ENCODE results near the gene ZSCAN26.
A peak's percentile ranks its signal among the peaks of the same experiment; 100 is the strongest.

The ZSCAN26 gene

DNA sequence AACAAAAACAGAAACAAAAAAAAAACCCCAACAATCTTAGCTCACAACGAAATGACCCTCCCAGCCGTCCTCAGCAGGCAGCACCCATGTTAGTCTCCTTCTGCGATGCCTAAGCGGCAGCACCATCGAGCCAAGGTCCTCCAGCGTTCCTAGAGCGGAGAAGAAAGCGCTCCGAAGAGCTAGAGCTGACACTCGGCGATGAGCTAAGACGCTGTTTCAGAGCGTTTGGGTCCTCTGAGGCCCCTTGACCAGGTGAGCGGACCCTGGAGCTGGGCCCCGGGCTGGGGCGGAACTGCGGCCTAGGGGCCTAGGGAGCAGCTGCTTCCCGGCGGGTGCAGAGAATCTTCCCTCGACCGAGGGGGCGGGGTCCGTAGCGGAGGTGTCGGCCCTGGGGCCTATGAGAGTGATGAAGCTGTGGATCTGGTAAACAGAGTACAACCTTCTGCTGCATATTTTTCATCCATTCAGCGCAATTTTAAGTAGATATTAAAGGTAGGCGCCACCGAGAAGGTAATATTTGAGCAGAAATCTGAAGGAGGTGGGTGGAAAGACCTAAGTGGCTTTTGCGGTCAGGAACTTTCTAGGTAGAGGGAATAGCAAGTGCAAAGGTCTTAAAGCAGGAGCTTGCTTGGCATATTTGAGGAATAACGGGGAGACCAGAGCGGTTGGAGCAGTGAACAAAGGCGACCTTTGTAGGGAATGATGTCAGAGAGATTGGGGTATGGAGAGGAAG lies at the start of gene ZSCAN26:
TSS of gene ZSCAN26 (plus strand) at position 182 of the 733 bp plus-strand sequence. CDS start 4,777 bp downstream, outside the sequence.
- DNase-seq: peak; percentile 86 to 91

DNA sequence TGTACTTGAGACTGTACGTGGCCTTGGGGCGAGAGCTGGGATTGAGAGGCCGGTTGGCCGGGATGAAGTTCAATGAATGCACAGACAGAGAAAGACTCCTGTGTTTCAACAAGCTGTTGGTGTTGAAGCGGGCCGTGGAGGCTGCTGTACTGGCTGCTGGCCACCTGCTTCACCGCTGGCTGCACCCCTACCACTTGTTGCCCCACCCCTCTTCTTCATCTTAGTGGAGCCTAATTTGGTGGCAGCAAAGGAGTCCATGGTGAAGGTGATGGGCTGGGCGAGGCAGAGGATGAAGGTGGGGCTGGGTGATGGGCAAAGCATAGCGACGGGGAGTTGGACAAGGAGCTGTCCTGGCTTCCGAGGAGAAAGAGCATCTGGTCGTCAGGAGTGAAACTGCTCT lies 49.1 kb upstream of the ZSCAN26 start:
- DNase-seq: no peak

DNA sequence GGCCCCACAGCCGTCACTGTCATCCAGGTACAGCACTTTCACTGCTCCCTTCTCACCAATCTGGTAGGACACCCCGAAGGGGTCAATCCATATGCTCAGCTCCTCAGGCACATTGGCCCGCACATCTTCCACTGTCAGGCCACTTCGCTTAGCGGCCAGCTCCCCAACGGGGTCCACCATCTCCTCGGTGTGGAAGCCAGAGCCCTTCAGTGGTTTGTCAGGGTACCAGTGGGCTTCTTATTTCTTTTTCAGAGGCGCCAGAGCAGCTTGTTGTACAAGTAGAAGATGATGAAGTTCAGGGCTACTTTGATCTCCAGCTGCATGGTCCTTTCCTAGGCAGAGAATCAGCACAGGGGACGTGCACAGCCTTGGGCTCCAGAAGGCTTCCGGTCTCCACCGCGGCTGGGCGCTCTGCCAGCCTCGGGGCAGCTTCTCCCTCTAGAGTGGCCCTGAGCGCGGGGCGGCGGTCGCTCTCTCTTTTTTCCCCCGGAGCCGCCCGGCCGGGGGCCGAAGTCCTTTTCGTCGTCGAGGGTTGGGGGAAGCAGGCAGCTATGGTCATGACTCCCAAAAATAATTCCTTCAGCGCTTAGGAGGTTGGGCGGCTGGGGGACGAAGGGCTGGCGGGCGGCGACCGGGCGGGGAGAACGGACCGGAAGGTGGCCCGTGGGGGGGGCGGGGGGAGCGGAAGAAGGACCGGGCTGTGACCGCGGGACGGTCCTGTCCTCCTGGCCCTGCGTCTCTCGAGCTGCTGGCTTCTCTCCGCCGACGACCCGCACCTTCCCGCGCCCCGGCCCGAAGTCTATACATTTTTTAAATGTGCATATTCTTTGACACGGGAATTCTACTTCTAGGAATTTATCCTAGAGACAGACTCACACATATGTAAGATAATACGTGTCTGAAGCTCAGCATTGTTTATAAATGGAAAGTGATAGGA lies 48.4 kb upstream of the ZSCAN26 start:
- DNase-seq: peak; percentile 68 to 74

DNA sequence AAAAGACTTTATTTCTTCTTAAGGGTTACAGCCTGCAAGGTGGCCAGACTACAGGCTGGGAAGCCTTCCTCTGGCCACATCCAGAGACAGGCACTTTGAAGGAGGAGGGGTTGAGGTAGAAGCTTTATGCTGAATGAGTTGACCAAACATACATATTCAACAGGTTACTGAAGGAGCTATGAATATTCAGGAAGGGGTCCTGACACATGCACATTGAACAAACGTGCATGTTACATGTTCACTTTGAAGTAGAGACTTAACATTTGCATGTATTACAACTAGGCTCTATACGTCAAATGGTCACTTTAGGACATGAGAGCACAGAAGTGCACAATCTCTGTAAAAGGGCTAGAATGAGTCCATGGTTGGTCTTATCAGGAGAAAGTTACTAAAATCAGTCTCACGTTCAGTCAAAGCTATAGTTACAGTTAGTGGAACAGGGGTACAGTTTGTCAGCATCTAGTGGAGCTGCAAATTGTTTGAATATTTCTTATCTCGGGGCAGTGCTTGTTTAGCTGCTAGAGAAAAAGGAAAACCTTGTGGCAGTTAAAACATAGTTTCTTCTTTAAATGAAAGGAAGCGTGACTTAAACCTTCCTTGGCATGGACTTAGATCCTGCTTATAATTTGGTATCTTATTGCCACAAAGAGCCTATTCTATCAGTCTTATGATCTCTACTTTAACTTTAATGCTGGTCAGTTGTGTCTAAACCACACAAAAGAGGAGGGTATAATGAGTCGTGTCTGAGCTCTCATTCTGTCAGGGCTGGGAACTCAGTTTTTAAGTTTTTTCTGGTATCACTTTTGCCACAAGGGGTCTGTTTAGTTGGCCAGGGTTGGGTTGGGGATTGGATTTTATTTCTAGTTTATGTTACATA lies 46.4 kb upstream of the ZSCAN26 start:
- DNase-seq: peak in 1 of 2 experiments; percentile 24

DNA sequence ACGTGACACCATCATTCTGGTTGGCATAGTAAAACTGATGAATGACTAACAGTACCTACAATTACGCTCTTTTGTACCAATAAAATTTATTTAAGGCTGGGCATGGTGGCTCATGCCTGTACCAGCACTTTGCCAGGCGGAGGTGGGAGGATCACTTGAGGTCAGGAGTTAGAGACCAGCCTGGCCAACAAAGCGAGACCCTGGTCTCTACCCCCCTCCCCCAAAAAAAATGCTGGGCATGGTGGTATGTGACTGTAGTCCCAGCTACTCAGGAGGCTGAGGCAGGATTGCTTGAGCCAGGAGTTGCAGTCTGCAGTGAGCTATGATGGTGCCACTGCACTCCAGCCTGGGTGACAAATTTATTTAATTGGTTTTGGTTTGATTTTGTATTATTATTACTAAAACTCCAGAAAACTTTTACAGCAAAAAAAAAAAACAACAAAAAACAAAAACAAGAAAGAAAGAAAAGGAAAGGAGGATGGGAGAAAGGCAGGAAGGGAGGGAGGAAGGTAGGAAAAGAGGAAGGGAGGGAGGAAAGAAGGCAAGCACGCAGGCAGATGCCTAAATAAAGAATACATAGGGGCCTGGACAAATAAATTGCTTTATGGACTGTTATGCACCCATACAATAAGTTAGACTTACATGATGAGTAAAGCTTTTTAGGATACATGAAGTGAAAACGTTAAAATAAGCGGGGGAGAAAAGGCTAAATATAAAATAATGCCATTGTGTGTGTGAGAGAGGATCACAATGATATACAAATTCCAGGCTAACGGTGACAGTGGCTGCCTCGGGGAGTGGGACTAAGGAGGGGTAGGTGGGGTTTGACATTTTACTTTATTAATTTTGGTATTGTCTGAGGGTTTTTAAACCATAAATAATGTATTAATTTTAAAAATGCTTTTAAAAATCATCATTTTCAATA lies 42.5 kb upstream of the ZSCAN26 start:
- DNase-seq: peak in 1 of 2 experiments; percentile 15

DNA sequence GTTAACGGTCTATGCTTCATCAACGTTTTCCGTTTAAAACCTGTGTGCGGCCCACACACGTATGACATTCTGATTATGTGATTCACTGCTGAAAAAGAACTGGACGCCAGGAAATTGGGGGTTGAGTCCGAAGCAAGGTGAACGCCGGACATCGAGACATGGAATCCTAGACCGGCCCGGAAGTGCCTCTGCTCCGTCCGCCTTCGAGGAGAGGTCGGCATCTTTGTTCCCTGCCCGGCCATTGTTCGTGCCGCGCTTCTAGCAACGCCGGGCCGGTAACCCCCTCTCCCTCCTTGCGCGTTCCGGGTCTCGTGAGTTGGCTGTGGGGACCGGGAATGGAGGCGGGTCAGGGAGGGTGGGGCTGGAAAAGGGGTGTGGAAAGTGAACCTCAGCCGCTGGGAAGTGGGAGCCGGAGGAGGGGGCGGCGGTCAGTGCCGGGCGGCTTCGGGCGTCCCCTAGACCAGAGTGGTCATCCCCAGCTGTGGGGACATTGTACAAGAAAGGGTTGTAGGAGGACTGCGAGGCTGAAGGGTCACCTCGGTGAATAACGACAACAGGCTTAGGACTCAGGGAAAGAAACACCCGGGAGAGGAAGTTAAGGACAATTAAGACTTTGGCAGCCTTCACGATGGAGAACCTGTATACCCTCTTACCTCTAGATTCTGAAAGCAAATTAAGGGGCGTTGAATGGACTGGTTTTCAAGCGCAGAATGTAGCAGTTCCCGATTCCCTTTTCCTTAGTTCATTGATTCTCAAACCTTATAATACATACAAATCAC lies 41.7 kb upstream of the ZSCAN26 start, which contains the start of gene ZSCAN9:
TSS of gene ZSCAN9 (plus strand) at position 220 of the 779 bp plus-strand sequence. CDS start 1,810 bp downstream, outside the sequence.
- peak; percentile 67 to 79 for DNase-seq

DNA sequence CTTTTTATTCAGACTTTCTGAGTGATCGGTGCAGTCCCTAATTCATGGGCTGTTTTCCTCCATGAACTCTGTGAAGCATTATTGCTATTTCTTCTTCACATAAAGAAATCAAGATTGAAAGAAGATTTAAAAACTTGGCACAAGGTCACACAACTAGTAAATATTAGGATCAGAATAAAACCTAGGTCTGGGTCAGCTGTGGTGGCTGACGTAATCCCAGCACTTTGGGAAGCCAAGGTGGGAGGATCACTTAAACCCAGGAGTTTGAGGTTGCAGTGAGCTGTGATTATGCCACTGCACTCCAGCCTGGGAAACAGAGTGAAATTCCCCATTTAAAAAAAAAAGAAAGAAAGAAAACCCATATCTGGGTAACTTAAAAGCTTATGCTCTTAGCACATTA lies 40.5 kb upstream of the ZSCAN26 start:
- DNase-seq: no peak

DNA sequence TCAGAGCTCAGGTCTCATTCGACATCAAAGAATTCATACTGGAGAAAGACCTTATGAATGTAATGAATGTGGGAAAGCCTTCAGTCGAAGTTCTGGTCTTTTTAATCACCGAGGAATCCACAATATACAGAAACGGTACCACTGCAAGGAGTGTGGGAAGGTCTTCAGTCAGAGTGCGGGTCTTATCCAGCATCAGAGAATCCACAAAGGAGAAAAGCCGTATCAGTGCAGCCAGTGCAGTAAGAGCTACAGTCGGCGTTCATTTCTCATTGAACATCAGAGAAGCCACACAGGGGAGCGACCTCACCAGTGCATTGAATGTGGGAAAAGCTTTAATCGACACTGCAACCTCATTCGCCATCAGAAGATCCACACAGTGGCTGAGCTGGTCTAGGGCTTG lies 34.2 kb upstream of the ZSCAN26 start:
- DNase-seq: no peak

DNA sequence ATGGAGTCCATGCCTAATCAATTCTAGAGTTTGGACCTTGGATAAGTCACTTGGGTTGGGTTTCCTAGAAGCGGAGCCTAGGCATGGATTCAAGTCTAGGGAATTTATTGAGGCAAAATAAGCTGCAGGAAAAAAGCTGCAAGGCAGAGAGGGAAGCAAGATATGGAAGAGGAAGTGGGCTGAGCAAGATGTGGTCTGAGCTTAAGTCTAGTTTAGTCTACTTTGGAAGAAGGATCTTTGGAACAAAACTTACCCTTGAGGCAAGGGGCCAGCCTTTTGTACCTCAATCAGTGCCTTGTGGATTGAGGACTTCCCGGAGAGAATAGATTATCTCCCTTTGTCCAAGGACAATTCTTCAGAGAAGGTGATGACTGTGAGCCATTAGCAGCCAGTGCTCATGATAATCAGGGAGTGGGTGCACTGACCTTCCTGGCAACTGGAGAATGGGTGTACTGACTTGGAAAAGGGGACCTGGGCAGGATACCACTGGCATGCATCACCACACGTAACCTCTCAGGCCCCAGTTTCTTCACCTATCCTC lies 31.0 kb upstream of the ZSCAN26 start:
- DNase-seq: peak; percentile 52 to 53

DNA sequence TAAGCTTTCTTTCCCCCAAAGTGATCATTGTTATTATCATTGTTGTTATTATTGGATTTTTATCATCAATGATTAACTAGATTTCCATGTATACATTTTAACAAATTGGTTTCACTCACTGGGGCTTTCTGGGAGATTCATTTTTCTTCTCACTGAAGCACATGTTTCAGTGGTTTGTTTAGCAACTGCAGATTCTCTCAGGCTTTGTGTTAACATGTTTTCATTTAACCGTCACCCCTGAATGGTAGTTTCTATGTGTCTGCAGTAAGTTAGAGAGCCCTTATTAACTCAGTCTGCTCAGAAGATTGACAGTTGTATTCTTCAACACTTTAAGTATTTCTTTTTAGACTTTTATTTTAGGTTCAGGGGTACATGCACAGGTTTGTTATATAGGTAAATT lies 27.3 kb upstream of the ZSCAN26 start:
- no peak for DNase-seq

DNA sequence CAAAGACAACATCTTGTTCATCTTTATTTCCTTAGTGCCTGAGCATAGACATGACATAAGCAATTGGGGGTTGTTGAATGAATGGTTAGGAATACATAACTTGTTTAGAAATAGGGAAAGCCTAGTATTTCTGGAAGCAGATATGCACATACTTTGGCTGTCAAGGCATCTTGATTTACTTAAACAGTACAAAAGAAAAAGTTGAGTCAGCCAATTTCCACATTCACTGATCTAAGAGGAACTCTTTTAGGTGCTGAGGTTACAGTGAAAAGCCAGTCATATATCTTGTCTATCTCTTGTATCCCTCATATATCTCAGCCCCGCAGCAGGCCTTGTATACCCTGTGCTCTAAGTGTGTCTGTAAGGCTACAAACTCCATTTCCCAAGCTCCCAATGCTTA lies 26.5 kb upstream of the ZSCAN26 start:
- DNase-seq: no peak

DNA sequence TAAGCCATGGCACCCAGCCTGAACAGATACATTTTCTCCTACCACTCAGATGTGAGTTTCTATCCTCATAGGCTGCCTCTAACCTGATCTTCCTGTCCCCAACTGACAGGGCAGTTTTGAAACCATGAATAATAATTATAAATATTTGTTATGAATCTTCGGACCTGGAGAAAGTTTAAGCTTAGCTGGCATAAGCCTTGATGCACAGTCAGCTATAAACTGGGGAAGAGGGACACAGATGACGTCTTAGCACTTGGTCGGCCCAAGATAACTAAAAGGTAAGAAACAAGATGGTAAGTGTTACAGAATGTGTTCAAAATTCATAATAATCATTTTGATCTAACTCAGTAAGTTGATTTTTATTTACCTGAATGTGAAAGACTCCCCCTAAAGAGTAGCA lies 23.0 kb upstream of the ZSCAN26 start:
- DNase-seq: no peak

DNA sequence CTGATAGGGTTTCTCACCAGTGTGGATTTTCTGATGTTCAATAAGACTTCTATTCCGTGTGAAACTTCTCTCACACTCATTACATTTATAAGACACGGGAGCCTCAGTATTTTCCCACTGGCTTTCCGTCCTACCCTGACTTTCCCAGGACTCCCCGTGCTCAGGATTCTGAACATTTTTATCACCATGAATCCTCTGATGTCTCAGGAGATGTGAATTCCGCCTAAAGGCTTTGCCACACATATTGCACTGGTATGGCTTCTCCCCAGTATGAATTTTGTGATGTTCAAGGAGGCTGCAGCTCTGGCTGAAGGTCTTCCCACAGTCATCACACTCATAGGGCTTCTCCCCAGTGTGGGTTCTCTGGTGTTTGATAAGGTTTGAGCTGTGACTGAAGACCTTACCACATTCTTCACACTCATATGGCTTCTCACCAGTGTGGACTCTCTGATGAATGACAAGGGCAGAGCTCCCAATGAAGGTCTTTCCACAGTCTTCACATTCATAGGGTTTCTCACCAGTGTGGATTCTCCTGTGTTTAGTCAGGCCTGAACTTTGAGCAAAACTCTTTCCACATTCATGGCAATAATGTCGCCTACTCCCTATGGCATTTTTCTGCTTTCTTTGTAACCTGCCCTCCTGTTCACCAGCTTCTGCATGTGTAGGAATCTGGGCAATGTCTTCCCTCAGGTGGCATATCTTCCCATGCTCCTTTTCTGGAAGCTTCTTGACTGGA lies 21.6 kb upstream of the ZSCAN26 start:
- no peak for DNase-seq

DNA sequence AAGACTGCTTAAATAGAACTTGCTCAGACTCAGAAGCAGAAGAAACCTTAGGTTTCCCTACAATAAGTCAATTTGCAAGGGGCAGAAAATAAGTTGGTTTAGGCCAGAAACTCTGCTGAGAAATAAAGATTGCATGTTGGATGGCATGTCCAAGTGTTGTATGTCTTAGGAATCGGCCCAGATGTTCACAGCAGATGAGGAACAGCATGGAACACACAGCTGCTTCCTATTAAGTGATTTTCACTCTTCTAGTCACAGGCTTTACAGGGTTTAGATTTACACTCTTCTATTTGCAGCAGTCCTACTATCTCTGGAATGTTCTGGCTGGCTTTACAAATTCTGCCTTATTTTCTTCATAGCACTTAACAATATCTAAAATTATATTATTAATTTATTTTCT lies 18.0 kb upstream of the ZSCAN26 start:
- DNase-seq: no peak

DNA sequence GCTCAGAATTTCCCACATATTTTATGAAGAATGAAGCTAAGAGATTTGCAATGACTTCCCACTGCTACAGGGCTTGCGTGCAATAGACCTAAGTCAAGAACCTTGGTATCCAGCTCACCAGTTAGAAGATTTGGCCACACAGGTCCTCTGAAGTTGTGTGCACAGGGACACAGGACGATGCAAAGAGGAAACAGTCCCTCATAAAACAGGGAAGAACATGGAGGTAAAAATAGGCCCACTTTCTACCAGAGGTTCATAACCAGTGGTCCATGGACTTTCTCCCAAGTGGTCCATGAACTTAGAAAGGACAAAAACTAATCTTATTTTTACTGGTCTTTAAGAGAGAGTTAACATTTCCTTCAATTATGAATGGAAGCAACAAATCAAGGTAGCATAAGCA lies 16.2 kb upstream of the ZSCAN26 start:
- DNase-seq: no peak

DNA sequence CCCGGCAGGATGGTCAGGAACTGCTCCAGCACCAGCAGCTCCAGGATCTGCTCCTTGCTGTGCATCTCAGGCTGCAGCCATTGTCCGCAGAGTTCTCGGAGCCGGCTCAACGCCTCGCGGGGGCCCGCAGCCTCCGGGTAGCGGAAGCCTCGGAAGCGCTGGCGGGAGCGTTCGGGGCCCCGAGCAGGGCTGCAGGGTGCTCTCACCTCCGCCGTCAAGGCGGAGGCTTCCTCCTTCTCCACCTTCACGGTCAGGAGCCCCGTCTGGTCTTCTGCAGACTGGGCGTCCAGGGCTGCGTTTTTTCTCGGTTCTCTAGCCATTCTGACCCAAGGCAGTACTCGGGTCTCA lies 15.3 kb upstream of the ZSCAN26 start:
- DNase-seq: no peak

DNA sequence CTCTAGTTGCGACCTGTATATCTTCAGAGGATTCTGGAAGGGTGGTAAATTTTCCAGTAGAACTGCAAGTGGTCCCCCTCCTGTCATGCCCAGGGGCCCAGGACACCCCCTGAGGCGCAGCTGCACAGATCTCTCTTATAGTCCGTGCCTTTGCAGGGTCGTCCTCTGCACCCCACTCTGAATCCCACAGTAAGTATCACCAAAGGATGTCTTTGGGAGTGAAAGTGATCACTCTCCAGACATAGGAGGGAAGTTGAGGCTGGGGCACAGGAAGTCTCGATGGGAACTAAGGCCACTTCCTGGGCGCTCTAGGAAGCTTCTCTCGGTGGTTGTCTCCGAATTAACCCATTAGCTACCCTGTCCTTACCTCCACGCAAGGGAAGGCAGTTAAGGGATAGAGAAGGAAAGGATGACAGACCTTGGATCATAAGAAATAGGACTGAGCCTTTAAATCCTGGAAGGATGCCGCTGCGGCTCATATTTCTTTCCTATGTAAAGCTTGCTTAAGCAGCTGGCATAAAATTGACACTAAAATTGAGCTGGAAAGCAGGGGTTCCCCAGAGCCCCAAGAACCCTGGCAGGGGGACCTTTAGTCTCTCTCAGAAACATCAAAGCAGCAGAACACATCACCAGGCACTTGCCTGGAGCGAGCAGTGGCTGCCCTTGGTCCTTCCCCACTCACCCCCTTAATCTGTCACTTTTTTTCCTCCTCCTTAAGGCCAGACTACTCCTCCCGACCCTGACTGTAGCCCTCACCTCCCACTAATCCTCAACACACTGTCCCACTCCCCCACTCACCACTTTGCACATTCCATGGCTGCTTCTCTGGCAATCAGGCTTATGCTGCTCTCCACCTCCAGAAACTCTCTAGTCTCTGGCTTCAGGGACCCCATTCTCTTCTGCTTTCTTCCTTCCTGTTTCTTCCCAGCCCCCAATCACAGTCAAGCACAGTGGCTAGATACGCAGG lies 14.7 kb upstream of the ZSCAN26 start, which contains the start of gene ZKSCAN4:
TSS of gene ZKSCAN4 (minus strand) at position 261 of the 967 bp plus-strand sequence. CDS start 289 bp downstream, outside the sequence.
- DNase-seq: peak; percentile 86 to 92

DNA sequence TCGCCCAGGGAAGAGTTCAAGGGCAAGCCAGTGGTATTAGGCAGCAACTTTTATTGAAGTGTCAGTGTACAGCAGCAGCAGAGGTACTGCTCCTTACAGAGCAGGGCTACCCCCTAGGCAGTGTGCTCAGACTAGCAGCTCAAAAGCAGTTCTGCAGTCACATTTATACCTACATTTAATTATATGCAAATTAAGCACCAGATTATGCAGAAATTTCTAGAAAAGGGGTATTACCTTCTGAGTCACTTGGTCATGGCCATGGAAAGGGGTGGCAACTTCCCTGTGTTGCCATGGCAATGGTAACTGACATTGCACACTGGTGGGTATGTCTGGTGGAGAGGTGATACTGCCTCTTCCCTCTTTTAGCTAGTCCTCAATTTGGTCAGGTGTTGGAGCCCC lies 12.8 kb upstream of the ZSCAN26 start:
- no peak for DNase-seq
